Colon (tissue), 2 donors: ENCODE measurements around the gene SUPT20HL2.
A peak's percentile ranks its signal among the peaks of the same experiment; 100 is the strongest.
"Not testable (repeated sequence)": the region's sequence is repeated elsewhere in the genome, so short reads cannot be mapped to it uniquely, and the experiment has no call there.

Experiments
- FAIRE-seq: peaks from 2 replicates; lab custom pipeline; 2012; peaks lifted over from hg19 to GRCh38; lab: Jason Lieb, UNC
- donor health status: control.
- donor health status: control.

SUPT20HL2 gene

DNA sequence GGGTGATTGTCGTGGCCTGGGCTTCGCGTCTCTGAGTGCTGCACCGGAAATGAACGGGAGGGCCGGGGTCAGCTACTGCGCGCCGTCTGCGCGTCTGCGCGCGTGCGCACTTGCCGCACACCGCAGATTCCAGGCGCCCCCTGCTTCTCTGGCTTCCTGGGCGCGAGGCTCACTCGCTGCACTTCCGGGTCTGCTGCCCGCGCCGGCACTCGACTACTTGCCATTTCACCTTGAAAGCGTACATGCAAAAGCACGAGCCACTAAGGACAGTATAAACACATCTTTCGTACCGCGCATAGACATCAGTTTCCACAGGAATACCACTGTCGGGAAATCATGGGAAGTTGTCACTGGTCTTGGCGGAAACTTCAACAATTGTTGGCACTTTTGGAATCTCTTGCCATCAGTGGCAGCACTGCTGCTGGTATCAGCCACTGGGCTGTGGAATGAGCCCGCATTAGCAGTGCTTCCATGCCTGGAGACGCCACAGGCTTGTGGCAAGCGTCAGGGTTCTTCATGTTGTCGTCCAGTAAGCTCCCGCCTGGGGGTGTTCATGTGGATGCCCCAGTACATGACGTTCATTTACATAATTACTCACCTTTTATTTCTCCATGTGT is at the start of gene SUPT20HL2:
Gene SUPT20HL2, minus strand, starts transcription at position 51 of the 617 bp plus-strand sequence. CDS start 754 bp downstream, outside the sequence.
- no peak for FAIRE-seq

DNA sequence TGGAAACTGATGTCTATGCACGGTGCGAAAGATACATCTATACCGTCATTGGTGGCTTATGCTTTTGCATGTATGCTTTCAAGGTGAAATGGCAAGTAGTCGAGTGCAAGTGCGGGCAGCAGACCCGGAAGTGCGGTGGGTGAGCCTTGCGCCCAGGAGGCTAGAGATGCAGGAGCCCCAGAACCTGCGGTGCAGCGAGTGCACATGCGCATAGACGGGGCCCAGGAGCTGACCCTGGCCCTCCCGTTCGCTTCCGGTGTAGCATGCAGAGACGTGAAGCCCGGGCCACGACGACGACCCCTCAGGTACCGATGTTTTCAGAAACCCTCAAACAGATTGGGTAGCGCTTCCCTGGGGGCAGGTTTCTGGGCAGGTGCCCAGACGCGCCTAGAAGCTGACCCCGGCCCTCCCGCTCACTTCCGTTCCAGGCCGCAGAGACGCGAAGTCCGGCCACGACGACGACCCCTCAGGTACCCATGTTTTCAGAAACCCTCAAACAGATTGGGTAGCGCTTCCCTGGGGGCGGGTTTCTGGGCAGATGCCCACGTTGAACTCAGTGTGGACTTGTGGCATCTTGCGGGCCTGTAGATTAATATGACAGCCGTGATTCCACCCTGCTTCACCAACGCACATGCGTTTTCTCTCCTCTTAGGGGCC is 48.3 kb upstream of the SUPT20HL2 start:
- FAIRE-seq, result not testable (repeated sequence)

DNA sequence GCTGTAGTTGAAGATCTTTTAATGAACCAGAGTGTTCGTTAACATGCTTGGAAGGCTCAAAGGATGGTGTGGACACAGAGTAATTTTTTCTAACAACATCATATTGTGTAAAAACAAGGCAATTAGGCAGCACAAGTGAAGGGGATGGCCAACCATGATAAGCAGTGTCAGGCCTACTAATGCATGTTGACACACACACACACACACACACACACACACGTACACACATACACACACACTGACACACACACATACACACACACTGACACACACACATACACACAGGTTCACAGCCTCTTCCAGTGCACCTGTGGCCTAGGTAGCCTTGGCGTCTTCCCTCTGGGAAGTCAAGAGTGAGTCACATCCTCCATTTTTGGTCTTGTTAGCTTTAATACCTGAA is 46.4 kb upstream of the SUPT20HL2 start, which contains the start of gene SUPT20HL1:
Gene SUPT20HL1, plus strand, starts transcription at position 368 of the 400 bp plus-strand sequence. CDS start 2,122 bp downstream, outside the sequence.
- no peak for FAIRE-seq

DNA sequence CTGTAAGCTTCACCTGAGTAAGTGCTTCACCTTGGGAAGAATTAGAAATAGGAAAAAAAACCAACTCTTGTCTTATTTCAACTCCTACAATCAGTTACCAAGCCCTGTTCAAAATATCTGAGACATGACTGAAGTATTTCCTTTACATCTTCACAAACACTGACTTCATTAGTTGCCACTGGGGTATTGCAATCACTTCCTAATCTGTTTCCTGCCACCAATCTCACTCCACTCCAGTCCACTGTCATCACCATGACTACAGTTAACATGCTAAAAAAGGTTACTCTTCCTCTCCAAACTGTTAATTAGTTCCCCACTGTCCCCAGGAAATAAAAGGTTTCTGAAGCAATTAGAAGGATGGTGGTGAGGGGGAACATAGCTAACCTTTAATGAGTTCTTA is 43.2 kb upstream of the SUPT20HL2 start:
- FAIRE-seq, result no peak

DNA sequence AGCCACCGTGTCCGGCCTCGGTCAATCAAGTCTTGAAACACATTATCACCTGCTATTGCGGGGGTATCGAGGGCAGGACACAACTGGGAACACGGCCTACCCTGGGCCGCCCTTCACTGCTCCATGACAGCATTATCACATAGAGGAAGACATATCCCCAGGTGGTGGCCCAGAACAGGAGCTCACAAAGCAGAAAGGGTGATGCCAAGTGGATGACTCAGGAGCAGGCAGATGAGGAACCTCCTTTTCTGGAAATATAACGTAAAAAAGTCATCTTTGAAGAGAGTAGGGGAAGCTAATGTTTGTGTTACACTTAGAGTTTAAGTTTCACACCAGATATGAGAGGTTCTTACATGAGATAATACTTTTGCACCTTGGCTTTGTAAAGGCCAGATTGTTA is 41.2 kb upstream of the SUPT20HL2 start:
- FAIRE-seq, result no peak

DNA sequence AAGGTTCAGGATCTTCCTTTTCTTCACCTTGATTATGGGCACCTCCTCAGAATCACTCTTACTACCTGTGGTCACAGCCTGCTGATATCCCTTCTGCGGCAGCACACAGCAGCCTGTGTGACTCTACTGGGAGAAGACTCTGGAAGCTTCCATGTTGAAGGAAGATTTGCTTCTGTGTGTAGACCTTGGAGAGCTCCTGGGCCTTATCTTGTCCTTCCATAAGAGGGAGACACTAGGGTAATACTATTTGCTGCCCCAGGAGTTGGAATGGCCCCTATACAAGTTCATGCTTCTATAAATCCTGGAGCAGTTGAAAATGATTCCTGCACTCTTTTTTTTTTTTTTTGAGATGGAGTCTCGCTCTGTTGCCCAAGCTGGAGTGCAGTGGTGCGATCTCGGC is 36.3 kb upstream of the SUPT20HL2 start:
- FAIRE-seq, result no peak

DNA sequence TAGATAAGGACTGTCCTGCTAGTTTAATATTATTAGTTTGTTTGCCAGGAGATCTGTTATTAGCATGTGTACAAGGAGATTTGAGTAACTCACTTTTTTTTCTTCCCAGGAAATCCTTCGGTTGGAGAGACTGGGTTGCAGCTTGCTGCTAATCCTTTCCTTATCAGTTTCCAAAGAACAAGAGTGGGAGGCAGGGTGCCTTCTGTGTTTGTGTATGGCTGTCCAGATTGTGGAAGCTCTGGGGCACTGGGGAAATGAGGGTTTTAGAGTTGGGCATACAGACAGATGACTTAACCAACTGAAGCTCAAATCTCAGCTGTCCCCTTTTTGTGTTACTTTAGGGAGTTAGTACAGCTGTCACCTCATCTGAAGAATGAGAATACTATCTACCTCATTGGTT is 34.0 kb upstream of the SUPT20HL2 start:
- FAIRE-seq, result peak; percentile 41

DNA sequence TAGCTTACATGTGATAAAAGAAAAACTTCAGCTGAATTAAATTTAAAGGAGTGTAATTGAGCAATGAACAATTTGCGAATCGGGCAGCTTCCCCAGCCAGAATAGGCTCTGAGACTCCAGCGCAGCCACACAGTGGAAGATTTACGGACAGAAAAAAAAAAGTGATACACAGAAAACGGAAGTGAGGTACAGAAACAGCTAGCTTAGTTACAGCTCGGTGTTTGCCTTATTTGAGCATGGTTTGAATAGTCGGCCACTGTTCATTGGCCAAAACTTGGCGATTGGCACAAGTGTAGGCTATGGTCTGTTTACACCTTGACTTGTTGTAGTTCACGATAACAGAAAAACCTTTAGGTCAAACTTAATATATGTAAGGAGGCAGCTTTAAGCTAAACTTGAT is 29.9 kb upstream of the SUPT20HL2 start:
- no peak for FAIRE-seq

DNA sequence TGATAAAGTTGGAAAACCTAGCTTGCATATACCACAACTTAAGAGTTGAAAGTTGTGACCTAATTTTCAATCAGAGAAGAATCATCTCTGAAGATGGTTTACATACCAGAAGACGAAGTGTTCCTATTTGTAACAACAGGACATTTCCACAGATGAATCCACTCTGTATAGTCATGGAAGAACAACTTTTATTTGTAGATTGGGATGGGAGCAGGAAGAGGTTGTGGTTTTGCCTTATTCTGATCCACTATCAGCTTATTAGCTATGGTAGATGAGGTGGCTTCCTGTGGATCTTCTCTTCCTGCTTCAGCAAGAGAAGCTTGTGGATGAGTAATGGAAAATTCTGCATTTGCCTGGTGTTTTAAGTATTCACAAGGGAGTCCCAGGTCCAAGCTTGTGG is 27.9 kb upstream of the SUPT20HL2 start:
- FAIRE-seq, result no peak

DNA sequence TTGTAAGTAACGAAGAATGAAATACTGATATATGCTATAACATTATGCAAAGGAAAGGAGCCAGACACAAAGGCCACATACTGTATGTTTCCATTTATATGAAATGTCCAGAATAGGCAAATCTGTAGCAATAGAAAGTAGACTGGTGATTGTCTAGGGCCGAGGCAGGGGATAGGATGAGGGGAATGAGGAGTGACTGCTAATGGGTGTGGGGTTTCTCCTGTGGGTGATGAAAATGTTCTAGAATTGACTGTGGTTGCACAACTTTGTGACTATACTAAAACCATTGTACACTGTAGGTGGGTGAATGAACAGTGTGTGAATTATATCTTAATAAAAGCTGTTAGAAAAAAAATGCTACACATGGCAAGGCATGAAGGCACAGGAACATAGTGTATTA is 26.6 kb upstream of the SUPT20HL2 start:
- FAIRE-seq, result no peak

DNA sequence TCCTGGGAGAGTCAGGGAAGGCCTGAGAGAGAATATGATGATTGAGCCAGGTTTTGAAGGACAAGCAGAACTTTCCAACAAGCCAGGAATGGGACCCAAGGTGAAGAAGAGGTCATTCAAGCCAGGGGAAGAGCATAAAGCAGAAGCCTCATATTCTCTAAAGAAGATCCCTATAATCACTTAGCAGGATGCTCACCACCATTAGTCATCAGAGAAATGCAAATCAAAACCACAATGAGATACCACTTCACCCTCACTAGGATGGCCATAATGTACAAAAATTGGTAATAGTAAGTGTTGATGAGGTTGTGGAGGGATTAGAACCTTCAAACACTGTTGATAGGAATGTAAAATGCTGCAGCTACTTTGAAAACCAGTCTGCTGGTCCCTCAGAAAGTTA is 26.0 kb upstream of the SUPT20HL2 start:
- no peak for FAIRE-seq

DNA sequence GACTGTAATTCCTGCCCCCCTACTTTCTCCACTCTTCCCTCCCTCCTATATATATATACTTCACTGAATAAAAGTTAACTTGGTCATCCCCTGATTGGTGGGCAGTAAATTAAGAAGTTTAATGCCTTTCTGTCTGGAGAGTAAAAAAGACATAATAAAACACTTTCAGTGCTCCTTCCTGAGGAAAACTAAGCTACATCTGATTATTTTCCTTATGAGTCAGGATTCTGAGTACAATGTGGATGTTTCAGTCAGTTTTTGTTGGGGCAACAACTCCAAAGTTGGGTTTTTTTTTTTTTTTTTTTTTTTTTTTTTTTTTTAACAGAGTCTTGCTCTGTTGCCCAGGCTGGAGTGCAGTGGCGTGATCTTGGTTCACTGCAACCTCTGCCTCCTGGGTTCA is 22.0 kb upstream of the SUPT20HL2 start:
- no peak for FAIRE-seq

DNA sequence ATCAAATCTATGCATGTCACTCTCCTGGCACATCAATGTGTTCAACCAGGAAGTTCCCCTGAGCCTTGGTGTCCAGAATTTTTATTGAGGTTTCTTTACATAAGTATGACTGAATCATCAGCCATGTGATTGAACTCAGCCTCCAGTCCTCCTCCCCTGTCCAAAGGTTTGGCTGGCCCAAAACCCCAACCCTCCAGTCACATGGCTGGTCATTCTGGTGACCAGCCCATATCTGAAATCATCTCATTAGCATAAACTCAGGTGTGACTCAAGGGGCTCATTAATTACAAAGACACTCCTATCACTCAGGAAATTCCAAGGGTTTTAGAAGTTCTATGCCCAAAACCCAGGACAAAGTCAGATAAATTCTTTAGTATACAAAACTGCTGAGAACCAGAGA is 20.6 kb upstream of the SUPT20HL2 start:
- FAIRE-seq, result no peak

DNA sequence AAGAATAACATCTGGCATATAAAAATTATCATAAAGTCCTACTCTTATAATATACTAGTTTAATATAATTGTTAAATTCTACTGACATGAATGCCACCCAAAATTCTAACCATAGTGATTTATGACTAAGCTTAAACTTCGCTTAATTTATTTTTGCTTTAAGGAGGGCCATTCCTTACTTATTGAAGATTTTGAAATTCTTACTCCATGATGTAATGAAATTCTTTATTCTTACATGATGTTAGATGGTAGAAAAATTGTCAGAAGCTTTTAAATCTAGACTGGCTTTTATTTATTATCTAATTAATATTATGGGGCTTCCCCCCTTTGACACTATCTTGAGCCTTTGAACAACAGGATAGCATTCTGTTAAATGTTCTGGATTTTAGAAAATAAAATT is 19.5 kb upstream of the SUPT20HL2 start:
- FAIRE-seq, result no peak

DNA sequence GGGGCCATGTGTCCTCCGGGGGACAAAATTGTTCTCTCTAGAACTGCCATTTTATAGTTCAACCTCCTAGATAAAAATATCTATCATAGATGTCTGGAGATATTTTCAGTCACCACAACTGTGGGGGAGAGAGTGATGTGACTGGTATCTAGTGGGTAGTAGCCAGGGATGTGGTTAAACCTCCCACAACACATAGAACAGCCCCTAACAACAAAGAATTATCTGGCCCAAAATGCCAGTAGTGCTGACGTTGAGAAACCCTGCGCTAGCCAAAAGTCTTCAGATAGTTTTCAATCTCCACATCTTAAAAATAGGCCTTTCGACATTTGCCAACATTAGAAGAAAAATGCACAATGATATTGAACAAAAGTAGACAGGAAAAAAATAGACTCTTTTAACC is 19.0 kb upstream of the SUPT20HL2 start:
- FAIRE-seq, result no peak

DNA sequence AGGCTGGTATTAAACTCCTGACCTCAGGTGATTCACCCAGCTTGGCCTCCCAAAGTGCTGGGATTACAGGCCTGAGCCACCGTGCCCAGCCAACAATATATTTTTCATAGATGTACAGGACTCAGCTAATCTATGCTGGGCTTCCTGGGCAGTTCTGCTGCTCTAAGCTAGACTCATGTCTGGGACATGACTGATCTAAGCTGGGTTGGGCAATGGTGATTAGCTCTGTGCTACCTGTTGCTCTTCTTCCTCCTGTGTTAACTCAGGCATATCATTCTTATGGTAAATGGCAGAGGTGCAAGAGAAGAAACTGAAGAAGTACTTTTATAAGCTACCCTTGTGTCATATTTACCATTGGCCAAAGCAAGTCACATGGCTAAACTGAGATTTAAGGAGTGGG is 11.4 kb upstream of the SUPT20HL2 start:
- FAIRE-seq, result no peak

DNA sequence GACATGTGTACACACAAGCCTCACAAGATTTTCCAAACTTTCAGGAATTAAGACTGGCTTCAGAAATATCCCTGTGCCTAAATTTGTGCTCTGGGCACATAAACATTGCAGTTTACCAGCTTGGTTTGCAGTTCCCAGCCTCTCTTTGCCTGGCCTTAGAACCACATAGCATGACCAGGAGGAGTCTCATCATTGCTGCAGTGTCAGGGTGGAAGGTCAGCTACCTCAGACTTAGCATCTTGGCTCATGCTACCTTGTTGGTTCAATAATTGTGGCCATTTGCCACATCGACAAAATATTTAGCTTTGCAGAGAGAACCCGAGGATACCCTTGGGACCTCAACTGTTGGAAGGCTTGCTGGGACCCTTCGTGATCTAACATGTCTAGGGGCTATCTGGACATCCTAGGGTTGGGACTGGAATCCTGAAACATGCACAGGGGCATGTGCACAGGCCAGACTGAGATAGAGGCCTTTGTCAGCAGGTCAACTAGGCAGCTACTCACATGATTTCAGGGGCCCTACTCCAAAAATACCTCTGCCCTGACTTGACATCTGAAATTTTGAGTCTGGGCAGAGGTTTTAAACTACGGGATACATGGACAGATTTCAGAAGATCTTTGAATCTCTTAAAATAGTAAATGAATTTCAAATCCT is 8.0 kb upstream of the SUPT20HL2 start:
- no peak for FAIRE-seq

DNA sequence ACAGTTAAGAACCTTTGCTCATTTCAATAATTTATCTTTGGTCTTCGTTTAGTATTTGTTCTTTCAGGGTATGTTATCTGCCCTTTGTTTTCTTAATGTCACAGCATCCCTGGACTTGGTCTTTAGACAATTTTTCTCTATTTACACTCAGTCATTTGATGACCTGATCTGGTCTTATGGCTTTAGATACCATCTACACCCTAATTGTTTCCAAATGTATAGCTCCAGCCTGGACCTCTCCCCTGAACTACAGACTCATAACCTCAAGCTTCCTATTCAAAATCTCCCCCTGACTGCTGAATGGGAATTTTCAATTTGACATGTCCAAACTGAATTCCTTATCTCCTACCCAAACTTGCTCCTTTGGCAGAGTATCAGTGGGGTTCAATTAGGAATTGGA is 3.7 kb upstream of the SUPT20HL2 start:
- no peak for FAIRE-seq

DNA sequence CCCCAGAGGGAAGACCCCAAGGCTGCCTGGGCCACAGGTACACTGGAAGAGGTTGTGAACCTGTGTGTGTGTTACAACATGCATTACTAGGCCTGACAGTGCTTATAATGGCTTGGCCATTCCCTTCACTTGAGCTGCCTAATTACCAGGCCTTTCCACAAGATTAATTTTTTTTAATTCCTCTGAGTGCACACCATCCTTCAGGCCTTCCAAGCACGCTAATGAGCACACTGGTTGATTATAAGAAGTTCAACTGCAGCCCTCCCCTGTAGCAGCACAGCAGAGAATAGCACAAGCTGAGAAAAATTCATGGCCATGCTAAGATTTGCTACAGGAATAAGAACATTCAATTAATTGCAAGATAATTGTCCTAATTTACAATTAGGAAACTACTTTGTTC is 2.2 kb upstream of the SUPT20HL2 start:
- no peak for FAIRE-seq

DNA sequence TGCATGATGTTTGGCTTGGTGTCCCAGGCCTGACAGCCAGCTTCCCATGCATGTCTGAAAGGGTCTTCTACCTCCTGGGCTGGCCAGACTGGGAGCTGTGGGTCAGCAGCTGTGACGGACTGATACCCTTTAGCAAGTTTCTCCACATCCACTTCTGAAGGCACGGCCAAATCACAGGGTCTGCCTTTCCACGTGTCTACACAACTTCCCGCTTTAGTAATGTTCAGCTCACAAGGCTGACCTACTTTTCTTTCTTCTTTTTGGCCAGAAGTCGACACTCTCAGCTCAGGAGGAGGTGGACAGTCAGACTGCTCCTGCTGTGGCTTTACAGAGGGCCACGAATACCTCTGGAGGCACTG is 1.6 kb downstream of the SUPT20HL2 start:
- FAIRE-seq, result not testable (repeated sequence)

DNA sequence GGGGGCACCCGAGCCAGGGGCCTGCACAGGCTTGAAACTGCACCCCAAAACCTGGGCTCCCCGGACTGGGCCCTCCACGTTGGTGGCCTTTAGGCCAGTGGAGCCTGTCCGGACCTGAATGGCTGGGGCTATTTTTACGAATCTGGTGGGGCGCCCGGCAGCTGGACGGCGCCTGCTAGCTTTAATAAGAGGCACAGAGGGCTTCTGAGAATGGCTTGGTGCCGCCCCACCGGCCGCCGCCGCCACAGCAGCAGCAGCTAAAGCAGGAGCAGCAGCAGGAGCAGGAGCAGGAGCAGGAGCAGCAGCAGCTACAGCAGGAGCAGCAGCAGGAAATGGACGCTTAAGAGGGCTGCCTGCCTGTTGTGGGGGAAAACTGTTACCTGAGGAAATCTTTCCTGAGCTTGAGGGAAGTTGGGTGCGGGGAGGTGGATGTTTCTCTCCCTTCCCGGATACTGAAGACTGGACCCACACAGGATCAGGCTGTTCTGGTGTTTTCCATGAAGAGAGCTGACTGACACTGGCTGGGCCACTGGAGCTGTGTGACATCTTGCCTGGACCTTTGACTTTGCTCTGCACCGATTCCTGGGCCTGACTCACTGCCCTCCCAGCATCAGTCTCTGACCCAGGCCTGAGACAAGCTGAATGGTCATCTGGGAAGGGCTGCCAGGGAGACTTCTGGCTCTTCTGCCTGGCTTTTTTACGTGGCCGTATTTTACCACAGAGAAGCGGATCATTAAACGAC is 2.2 kb downstream of the SUPT20HL2 start:
- FAIRE-seq, result not testable (repeated sequence)

DNA sequence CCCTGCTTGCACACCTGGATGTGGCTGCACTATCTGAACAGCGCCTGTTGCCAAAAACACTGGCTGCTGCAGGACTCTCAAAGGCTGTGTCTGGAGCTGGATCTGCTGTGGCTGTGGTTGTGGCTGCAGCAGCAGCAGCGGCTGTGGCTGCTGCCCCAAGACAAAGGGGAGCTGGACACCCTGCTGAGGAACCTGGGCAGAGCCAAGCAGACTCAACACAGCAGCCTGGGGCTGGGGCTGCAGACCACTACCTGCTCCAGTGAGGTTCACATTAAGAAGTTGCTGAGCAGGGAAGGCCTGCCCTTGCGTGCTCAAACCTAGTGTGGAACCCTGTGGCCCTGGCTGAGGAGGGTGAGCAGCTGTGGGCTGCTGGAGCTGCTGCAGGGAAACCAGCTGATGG is 3.0 kb downstream of the SUPT20HL2 start:
- not testable (repeated sequence) for FAIRE-seq
